GM21515 (cell line): ENCODE results near the gene FZR1.
"Not testable (repeated sequence)": the region's sequence is repeated elsewhere in the genome, so short reads cannot be mapped to it uniquely, and the experiment has no call there.

Experiments used
- ATAC-seq: cut with Tn5 transposase; IDR thresholded peaks from one replicate; pipeline ENCODE4 v1.9.1; 2021; ENCODE audit not compliant: unreplicated experiment

The FZR1 gene

DNA sequence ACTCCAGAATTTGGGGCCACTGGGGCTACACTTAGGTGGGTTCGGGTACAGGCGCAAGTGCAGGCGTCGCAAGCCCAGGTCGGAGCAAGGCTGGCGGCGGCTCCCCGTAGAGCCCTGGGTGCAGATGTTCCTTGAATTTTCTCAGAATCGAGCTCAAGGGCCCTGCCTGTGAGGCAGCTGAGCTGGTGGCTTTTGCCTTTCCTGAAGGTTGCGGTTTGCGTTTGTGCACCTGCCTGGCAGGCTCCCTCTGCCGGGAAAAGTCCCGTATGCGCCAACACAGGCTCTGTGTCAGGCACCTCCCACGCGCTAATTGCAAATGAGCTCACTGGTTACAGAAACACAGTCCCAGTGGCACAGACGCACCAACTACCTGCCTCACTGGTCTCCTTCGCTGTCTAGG is 11.6 kb upstream of the FZR1 start:
- ATAC-seq: no peak

GRCh38 chr19:3496392-3497273 is 9.5 kb upstream of the FZR1 start:
- ATAC-seq: no peak

GRCh38 chr19:3497757-3498520 is 8.2 kb upstream of the FZR1 start:
- ATAC-seq: no peak

DNA sequence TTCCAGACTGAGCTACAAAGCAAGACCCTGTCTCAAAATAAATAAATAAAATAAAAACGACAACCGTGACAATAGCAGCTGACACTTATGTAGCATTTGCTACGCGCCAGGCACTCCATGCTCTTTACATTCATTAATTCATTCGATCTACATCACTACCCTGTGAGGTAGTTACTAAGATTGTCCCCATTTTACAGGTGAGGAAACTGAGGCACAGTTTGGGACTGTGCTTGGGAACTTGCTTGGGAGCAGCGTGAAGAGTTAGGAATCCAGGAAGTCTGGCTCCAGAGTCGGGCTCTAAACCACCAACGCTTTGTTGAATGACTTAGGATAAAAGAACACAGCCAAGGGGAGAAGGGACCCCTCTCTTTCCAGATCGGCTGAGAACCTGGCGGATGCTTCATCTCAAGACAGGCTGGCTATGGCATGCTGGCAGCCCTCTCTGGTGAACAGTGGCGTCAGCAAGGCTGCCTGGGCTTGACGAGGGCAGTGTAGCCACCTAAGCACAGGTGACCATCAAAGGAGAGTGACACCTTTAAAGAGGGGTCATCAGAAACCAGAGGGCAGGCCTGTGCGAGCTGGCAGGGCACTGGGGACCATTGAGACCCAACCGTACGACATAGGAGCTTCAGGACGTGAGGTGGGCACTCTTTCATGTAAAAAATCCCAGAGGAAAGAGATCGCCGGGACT is 6.2 kb upstream of the FZR1 start:
- peak; percentile 12 for ATAC-seq

DNA sequence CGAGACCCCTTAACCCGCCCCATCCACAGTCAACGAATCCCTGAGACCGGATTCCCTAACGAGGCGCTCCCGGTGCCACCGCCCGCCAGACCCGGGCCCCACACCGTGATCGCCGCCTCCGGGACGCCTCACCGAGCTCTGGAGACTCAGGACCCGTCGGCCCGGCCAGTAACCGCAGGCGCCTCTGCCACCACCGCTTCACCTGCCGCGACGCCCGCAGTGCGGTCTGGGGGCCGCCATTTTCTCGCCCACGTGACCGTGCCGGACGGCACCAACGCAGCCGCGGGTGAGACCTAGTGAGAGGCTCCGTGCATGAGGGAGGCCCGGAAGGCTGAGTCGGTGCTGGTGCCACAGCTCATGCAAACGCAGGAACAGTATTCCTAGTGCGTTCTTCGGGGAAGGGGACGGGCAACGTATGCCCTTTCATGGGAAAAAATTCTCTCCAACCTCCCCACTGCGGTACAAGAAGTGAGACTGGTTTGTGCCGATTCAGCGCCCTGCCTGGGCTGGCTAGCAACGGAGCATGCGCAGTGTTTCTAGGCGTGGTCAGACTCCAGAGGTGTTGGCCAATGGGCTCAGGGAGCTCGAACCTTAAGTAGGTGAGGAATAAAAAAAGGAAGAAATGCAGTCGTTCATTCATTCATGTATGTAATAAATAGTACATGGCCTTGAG is 5.5 kb upstream of the FZR1 start, which contains the start of gene DOHH:
DOHH (minus strand) TSS at position 246 of the 673 bp plus-strand sequence. CDS start 3,860 bp downstream, outside the sequence.
- peak; percentile 66 for ATAC-seq

DNA sequence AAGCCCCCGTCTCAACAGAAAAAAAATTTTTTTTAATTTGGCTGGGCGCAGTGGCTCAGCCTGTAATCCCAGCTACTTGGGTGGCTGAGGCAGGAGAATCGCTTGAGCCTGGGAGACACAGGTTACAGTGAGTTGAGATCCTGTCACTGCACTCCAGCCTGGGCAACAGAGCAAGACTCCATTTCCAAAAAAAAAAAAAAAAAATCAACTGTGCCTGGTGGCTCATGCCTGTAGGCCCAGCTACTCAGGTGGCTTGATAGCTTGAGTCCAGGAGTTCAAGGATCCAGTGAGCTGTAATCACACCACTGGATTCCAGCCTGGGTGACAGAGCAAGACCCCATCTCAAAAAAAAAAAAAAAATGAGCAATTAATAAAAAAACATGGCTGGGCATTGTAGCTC is 4.3 kb upstream of the FZR1 start:
- no peak for ATAC-seq

DNA sequence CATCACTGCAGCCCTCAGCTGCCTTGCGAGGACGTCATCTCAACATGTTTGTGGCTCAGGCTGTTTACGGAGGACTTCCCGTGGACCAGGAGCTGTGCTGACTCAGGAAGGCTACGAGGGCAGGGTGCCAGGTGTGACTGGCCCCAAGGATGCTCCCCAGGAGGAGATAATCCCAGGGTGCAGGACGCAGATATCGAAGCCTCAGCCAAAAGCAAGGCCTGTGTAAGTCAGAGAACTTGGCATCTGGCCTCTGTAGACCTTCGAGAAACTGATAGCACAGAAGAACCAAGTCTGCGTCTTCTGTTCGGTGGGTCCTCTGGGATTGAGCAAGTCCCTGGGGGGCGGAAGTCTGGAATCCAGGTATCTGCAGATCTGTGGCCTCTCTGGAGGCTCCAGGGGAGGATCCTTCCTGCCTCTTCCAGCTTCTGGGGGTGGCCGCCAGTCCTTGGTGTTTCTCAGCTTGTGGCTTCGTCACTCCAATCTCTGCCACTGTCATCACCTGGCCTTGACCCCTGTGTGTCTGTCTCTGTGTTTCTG is 3.0 kb upstream of the FZR1 start:
- ATAC-seq: no peak

DNA sequence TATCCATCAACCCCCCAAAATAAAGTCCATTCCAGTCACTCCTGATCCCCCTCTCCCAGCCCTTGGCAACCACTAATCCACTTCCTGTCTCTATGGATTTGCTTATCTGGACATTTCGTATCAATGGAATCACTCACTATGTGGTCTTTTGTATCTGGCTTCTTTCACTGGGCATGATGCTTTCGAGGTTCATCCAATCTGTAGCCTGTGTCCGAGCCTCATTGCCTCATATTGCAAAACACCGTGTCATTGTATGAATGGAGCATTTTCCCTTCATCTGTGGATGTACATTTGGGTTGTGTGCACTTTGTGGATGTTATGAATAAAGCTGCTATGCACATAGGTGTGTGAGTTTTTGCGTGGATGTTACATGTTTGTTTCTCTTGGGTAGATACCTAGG is 1.4 kb upstream of the FZR1 start:
- no peak for ATAC-seq

GRCh38 chr19:3506384-3507340 is 551 bp downstream of the FZR1 start:
- ATAC-seq: peak; percentile 7

GRCh38 chr19:3507371-3508120 is 1.4 kb downstream of the FZR1 start:
- ATAC-seq: no peak

- not testable (repeated sequence) for ATAC-seq
Measured at GRCh38 chr19:3508121-3508661, 2.1 kb downstream of the FZR1 start.

- no peak for ATAC-seq
Measured at GRCh38 chr19:3508771-3509535, 2.8 kb downstream of the FZR1 start.

DNA sequence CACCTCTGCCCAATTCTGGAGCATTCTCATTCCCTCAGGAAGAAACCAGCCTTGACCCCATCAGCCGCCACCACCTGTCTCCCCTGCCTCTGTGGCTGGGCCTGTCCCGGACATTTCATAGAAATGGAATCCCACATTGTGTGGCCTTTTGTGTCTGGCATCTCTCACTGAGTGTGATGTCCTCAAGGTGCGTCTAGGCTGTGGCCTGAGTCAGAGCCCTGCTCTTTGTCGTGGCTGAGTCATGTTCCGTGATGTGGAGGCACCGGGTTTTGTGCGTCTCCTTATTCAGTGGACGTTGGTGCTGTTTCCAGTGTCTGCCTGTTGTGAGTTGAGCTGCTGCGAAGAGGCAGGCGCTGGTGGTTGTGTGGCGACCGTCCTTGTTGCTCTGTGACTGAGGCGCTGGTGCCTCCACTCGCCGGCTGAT is 3.5 kb downstream of the FZR1 start:
- ATAC-seq: no peak

DNA sequence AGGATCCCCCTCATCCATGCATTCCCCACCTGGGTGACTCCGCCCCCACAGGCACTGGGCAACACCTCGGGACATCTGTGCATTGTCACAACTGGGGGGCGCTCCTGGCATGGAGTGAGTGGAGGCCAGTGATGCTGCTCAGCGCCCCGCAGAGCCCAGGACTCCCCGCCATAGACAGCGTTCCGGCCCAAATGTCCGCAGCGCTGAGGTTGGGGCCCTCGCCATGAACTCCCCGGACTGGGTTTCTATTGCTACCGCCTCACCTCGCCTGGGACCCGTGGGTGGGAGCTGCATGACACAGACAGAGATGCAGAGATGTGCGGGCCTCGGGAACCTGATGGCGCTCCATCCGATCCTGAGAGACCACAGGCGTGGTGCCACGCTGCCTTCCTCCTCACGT is 4.6 kb downstream of the FZR1 start:
- no peak for ATAC-seq

DNA sequence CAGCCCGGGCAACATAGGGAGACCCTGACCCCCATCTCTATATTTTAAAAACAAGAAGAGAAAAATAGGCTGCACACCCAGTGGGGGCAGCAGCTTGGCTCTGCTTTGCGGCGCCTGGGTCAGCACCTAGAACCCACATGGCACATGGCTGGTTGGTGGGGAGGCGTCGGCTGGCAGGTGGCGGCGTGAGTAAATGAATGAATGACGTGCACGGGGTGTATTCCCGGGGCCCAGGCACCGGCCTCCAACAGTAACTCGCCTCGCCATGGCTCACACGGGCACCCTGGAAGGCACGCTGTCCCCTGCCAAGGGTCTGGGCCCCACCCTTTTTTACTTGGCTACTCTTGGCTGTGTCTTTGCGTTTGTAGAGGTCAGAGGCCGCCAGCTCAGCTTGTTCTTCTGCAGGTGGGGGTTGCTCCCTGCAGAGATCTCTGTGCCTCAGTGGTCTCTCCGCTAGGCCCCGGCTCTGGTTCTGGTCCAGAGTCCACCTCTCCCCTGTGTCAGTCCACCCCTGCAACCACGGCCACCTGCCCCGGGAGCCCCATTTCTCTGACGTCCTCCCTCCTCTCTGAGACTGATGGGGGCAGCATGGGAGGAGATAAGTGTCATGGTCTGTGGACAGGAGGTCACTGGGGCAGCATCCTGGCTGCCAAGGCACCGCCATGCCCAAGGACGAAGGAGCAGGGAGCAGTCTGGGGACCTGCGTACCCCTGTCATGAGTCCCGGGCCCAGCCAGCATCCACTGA is 5.6 kb downstream of the FZR1 start:
- ATAC-seq: no peak

DNA sequence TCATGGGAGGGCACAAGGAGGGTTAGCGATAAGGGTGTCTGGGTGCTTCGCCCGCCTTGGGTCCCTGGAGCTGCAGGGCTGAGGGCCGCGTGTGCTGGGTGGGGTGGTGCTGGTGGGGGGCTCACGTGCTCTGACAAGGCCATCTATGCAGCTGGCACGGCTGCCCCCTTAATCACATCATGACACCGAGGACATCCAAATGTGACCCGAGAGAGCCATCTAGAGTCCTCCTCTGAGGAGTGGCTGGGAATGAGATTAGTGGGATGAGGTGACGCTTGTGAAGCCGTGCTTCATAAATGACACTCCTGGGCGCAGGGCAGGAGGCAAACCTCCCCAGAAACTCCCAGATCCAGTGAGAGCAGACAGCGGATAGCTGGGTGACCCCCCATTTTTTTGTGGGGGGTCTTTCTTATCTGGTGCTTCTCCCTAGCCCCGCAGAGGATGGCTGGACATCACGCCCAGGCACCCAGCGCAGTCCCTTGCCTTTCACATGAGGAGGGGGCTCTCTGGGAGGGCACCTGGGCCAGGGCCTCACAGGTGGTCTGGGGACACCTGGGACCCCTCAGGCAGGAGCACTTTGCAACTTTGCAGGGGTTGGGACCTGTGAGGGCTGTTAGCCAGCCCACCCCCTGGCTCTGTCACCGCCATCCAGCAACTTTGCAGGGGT is 6.6 kb downstream of the FZR1 start:
- ATAC-seq: no peak
